ENCODE data around the gene SEC24A. TPM values are rescaled to one million over a fixed set of nuclear protein-coding genes. Genes with fewer than 3 reads are reported as not detected.

SEC24A gene
- total RNA-seq, 1 experiment from 2014 or later, result 30.4 TPM

GRCh38 chr5:134637116-134637721 is 11.4 kb upstream of the SEC24A start:
- Histone ChIP-seq H3K23ac (ENCODE audit: insufficient read length, low read depth, low read length) (no peak overlapping the region), H3T11ph (ENCODE audit: low read length) (no peak overlapping the region), H3K9ac (ENCODE audit: extremely low read depth, insufficient read length, low read length) (no peak overlapping the region), H3K18ac (ENCODE audit: insufficient read length, low read depth, low read length) (no peak overlapping the region), H4K91ac (ENCODE audit: insufficient read length, low read depth, low read length) (no peak overlapping the region), H3K4me2 (ENCODE audit: insufficient read depth, insufficient read length, low read length) (no peak overlapping the region), H4K5ac (ENCODE audit: insufficient read length, low read depth, low read length) (no peak overlapping the region), H3K4me1 (ENCODE audit: insufficient read depth, low read length) (no peaks in the 10 kb centered on the region), H2AFZ (ENCODE audit: low read length) (no peak overlapping the region), H3K79me1 (ENCODE audit: insufficient read depth, low read depth, low read length, poor library complexity, severe bottlenecking) (no peaks in the 10 kb centered on the region), H2BK120ac (ENCODE audit: low read depth, low read length, poor library complexity, severe bottlenecking) (no peak overlapping the region), H4K8ac (replicated peaks; ENCODE audit: insufficient read length, low read depth, low read length) (no peak overlapping the region), H3K27ac (ENCODE audit: insufficient read length, low read depth, low read length) (no peak overlapping the region), H3K23me2 (ENCODE audit: insufficient read length, low read depth, low read length, poor library complexity, severe bottlenecking) (no peaks in the 10 kb centered on the region), H2BK20ac (ENCODE audit: low read depth, low read length, poor library complexity, severe bottlenecking) (no peak overlapping the region), H3K14ac (ENCODE audit: insufficient read depth, low read length) (no peak overlapping the region), H2BK5ac (ENCODE audit: insufficient read length, low read length) (no peak overlapping the region), H4K20me1 (ENCODE audit: control insufficient read depth, insufficient read depth, insufficient read length) (no peaks in the 10 kb centered on the region), H3K9me3 (ENCODE audit: control insufficient read depth, low read depth, low read length) (no peaks in the 10 kb centered on the region), H3K27me3 (ENCODE audit: insufficient read depth, low read length) (no peaks in the 10 kb centered on the region), H2BK12ac (ENCODE audit: insufficient read length, low read depth, low read length) (no peak overlapping the region), H3K56ac (ENCODE audit: insufficient read length, low read depth, low read length) (no peak overlapping the region), H3K4ac (ENCODE audit: low read depth, low read length) (no peak overlapping the region), H2BK15ac (ENCODE audit: low read depth, low read length) (no peak overlapping the region), H2AK5ac (ENCODE audit: insufficient read length, low read length) (no peak overlapping the region), H3K79me2 (ENCODE audit: insufficient read depth, low read length) (no peaks in the 10 kb centered on the region)
- H3K9me3 Mint-ChIP-seq, result no peaks in the 10 kb centered on the region
- no peak overlapping the region for H3K27ac Mint-ChIP-seq
- WGBS (ENCODE audit: extremely low coverage, insufficient read length, low lambda C conversion rate), result no CpG with 5 or more reads among the region's 9 CpGs
- no peaks in the 10 kb centered on the region for H3K36me3 Mint-ChIP-seq (ENCODE audit: insufficient read depth in 1 of 3, low read depth in 3 of 3)
- no peak overlapping the region for H3K4me3 Mint-ChIP-seq
- peaks cover 4% of the 10 kb centered on the region in 2 experiments; a peak in 2 of 4 replicates for H3K4me1 Mint-ChIP-seq
- H3K27me3 Mint-ChIP-seq (ENCODE audit: low read depth), result no peaks in the 10 kb centered on the region
- no peak for DNase-seq
- no peak for TF ChIP-seq CTCF (conservative IDR thresholded peaks at IDR 0.05)
